K562 (cell line): ENCODE results near the gene RHD. TPM values are rescaled to one million over a fixed set of nuclear protein-coding genes. Genes with fewer than 3 reads are reported as not detected.

Experiments
- ATF6 ChIP-seq: sonication (generic); formaldehyde crosslinking; IDR thresholded peaks from 2 replicates; pipeline ENCODE4 v1.4.0; 2020; ENCODE audit warnings: mild to moderate bottlenecking, missing genetic modification reagents
- C11orf30 ChIP-seq: fragments of 450-650 bp; IDR thresholded peaks from 2 replicates; pipeline ENCODE4 v1.6.1; 2016; ENCODE audit warnings: low read depth, mild to moderate bottlenecking
- CBFB ChIP-seq: sonication (generic); formaldehyde crosslinking; IDR thresholded peaks from 2 replicates; pipeline ENCODE4 v1.4.0; 2020; ENCODE audit warnings: mild to moderate bottlenecking, missing genetic modification reagents
- CHD1 ChIP-seq: fragments of 200-600 bp; sonication (generic); IDR thresholded peaks from one replicate; pipeline ENCODE4 v1.6.1; 2012; ENCODE audit warnings: mild to moderate bottlenecking, moderate library complexity, low read length, inconsistent platforms
- CHD2 ChIP-seq: IDR thresholded peaks from 2 replicates; pipeline ENCODE4 v1.6.1; 2011; ENCODE audit warnings: low read depth, low read length
- FOXM1 ChIP-seq, 2 experiments: fragments of 450-650 bp in 1 of 2; sonication (generic) in 1 of 2; formaldehyde crosslinking in 1 of 2; IDR thresholded peaks; 2 replicates each; pipeline versions ENCODE4 v1.6.1 to v1.9.0; 2017 to 2022; ENCODE audit warnings: low read depth in 2 of 2, mild to moderate bottlenecking in 2 of 2, missing genetic modification reagents in 1 of 2, moderate library complexity in 1 of 2
- GABPB1 ChIP-seq: sonication (generic); formaldehyde crosslinking; IDR thresholded peaks from 2 replicates; pipeline ENCODE4 v1.8.0; 2022; ENCODE audit warnings: mild to moderate bottlenecking, missing genetic modification reagents
- HOXB6 ChIP-seq: fragments of 250-450 bp; sonication (Bioruptor Pico); IDR thresholded peaks from 2 replicates; pipeline ENCODE4 v1.5.1; 2022; ENCODE audit warnings: mild to moderate bottlenecking, borderline replicate concordance
- KDM1A ChIP-seq, 2 experiments: fragments of 450-650 bp; IDR thresholded peaks; 2 replicates each; pipeline ENCODE4 v1.6.1; 2016; ENCODE audit warnings: mild to moderate bottlenecking in 2 of 2
- MED1 ChIP-seq: sonication (generic); formaldehyde crosslinking; IDR thresholded peaks from 2 replicates; pipeline ENCODE4 v1.8.1; 2023; ENCODE audit warnings: missing genetic modification reagents, borderline replicate concordance
- PCBP1 ChIP-seq: fragments of 200-400 bp; formaldehyde crosslinking; IDR thresholded peaks from 2 replicates; pipeline ENCODE4 v1.6.1; 2018; ENCODE audit warnings: mild to moderate bottlenecking, low read depth, low read length; ENCODE audit not compliant: poor library complexity, severe bottlenecking
- STAT6 ChIP-seq: sonication (generic); formaldehyde crosslinking; IDR thresholded peaks from 2 replicates; pipeline ENCODE4 v1.8.1; 2023; ENCODE audit warnings: mild to moderate bottlenecking, missing genetic modification reagents
- TBL1XR1 ChIP-seq, 2 experiments: IDR thresholded peaks; 2 replicates each; pipeline ENCODE4 v1.6.1; 2012; ENCODE audit warnings: improper control_type of control experiment in 2 of 2, low read length in 2 of 2, mild to moderate bottlenecking in 1 of 2
- USF1 ChIP-seq: sonication (generic); formaldehyde crosslinking; IDR thresholded peaks from 2 replicates; pipeline ENCODE4 v1.9.0; 2022; ENCODE audit warnings: mild to moderate bottlenecking, missing genetic modification reagents
- ZBTB2 ChIP-seq: fragments of 450-650 bp; IDR thresholded peaks from 2 replicates; pipeline ENCODE4 v1.6.1; 2016; ENCODE audit warnings: antibody characterized with exemption
- ZBTB33 ChIP-seq: sonication (generic); formaldehyde crosslinking; IDR thresholded peaks from 2 replicates; pipeline ENCODE4 v1.8.1; 2023; ENCODE audit warnings: mild to moderate bottlenecking, missing genetic modification reagents
- ZNF140 ChIP-seq: fragments of 250-450 bp; sonication (Bioruptor Pico); IDR thresholded peaks from 2 replicates; pipeline ENCODE4 v1.8.0; 2021; ENCODE audit warnings: moderate library complexity, mild to moderate bottlenecking, inconsistent platforms
- ZNF436 ChIP-seq: fragments of 250-450, 450-650 bp; sonication (Bioruptor Pico); formaldehyde crosslinking; IDR thresholded peaks from 2 replicates; pipeline ENCODE4 v1.7.0; 2020; ENCODE audit warnings: mild to moderate bottlenecking
- ZNF830 ChIP-seq: fragments of 250-450 bp; sonication (Bioruptor Pico); IDR thresholded peaks from 2 replicates; pipeline ENCODE4 v1.5.0; 2021; ENCODE audit warnings: mild to moderate bottlenecking
- polyA plus RNA-seq, 8 experiments: library from polyadenylated mRNA; depleted of rRNA in 4 of 8; stranded (reverse) in 5 of 8; unstranded in 3 of 8; fragments of >200 nt; fragmentation: Nextera tagmentation in 2 of 8; fragmentation: Illumina TruSeq in 1 of 8; extraction: Ambion mirVana in 2 of 8; extraction: Trizol in 1 of 8; gene quantifications; 2 replicates each; pipeline versions ENCODE4 v1.2.1 to v1.2.3, GENCODE V29; 2011 to 2014; ENCODE audit warnings: inconsistent platforms in 1 of 8, missing spikeins in 1 of 8
- total RNA-seq, 7 experiments: library from RNA; depleted of rRNA in 6 of 7; stranded (reverse); fragments of >200 nt in 6 of 7; fragmentation: Illumina TruSeq in 2 of 7; extraction: Trizol in 2 of 7; gene quantifications; 2 replicates each; pipeline versions ENCODE4 v1.2.1 to v1.2.3, GENCODE V29; 2011 to 2021; ENCODE audit warnings: low replicate concordance in 1 of 7

Gene RHD
- total and polyA plus RNA-seq, 9 of the 15 experiments (the other 6 are each of a cell fraction or from before 2014, with no cell fraction given) = 8.8 to 32.4 (median 15.0) TPM

GRCh38 chr1:25246600-25247023, 25.7 kb upstream of the RHD start (continued):
- peak; percentile 81; the same call in 1 of the 2 replicates for TF ChIP-seq STAT6 (CRISPR knock-in tag)
- no peak for TF ChIP-seq KDM1A (IDR thresholded peaks at IDR 0.05)
- no peak for TF ChIP-seq ZNF436 (CRISPR knock-in tag)
- TF ChIP-seq CBFB = peak; percentile 39; the same call in 1 of the 2 replicates
- TF ChIP-seq TBL1XR1 (IDR thresholded peaks at IDR 0.05; ENCODE audit: low read length in 2 of 2) = peak in 1 of 2 experiments; percentile 55; a peak in 1 of 4 replicates
- peak; percentile 2; the same call in 1 of the 2 replicates for TF ChIP-seq GABPB1 (CRISPR knock-in tag)
- peak; percentile 82; the same call in 1 of the 2 replicates for TF ChIP-seq MED1 (CRISPR knock-in tag)
- peak; percentile 58; the same call in 1 of the 2 replicates for TF ChIP-seq CHD2
- TF ChIP-seq ZBTB33 (CRISPR knock-in tag) = 0 out of 2 replicates have a peak, but pooled peaks have one; percentile 37
- peak; percentile 54 for TF ChIP-seq PCBP1
- TF ChIP-seq ZNF140 (CRISPR knock-in tag) = no peak
- TF ChIP-seq CHD1 = peak; percentile 99
- no peak for TF ChIP-seq FOXM1 (IDR thresholded peaks at IDR 0.05; ENCODE audit: low read depth)
- peak; percentile 80; the same call in 1 of the 2 replicates for TF ChIP-seq FOXM1 (CRISPR knock-in tag; IDR thresholded peaks at IDR 0.05; ENCODE audit: low read depth)
- no peak for TF ChIP-seq C11orf30
- 0 out of 2 replicates have a peak, but pooled peaks have one; percentile 8 for TF ChIP-seq USF1 (CRISPR knock-in tag)
- TF ChIP-seq HOXB6 (CRISPR knock-in tag) = no peak
- peak; percentile 31; the same call in 1 of the 2 replicates for TF ChIP-seq ZNF830 (CRISPR knock-in tag)
- TF ChIP-seq ATF6 (CRISPR knock-in tag) = no peak; the same call in 1 of the 2 replicates
- peak; percentile 77; the same call in 1 of the 2 replicates for TF ChIP-seq ZBTB2
